ENCODE data around the gene NDUFV3.

NDUFV3 gene

GRCh38 chr21:42878678-42878992, 14.5 kb upstream of the NDUFV3 start:
- Mint-ChIP-seq H3K4me1 (peaks cover 26% of the 10 kb centered on the region), H3K27ac (peak overlapping the region; percentile 88 to 93 (median 90)), H3K27me3 (ENCODE audit: low read depth) (no peaks in the 10 kb centered on the region), H3K4me3 (peak overlapping the region; percentile 93 to 99 (median 99)), H3K9me3 (no peaks in the 10 kb centered on the region), H3K36me3 (ENCODE audit: low read depth) (peaks cover 14% of the 10 kb centered on the region)
- no peak for TF ChIP-seq CTCF (IDR thresholded peaks at IDR 0.05; ENCODE audit: unreplicated experiment in 3 of 3)

- H3K4me3 Mint-ChIP-seq, result peak within 1 kb of the TSS; percentile 93 to 99 (median 99)
- no peak for TF ChIP-seq CTCF (IDR thresholded peaks at IDR 0.05; ENCODE audit: unreplicated experiment in 3 of 3)
- peaks cover 14% of the 10 kb centered on the region for H3K36me3 Mint-ChIP-seq (ENCODE audit: low read depth)
- H3K9me3 Mint-ChIP-seq, result no peaks in the 10 kb centered on the region
- H3K4me1 Mint-ChIP-seq, result peaks cover 26% of the 10 kb centered on the region
- H3K27me3 Mint-ChIP-seq (ENCODE audit: low read depth), result no peaks in the 10 kb centered on the region
- peak within 1 kb of the TSS; percentile 88 to 97 (median 93) for H3K27ac Mint-ChIP-seq
Observed at GRCh38 chr21:42878993-42879787, 13.9 kb upstream of the NDUFV3 start, which contains the start of gene WDR4. Gene WDR4, minus strand, starts transcription at chr21:42879539. Its CDS starts 44 bp downstream, at chr21:42879495.

GRCh38 chr21:42880352-42880751, 12.8 kb upstream of the NDUFV3 start:
- Mint-ChIP-seq H3K27me3 (ENCODE audit: low read depth) (no peaks in the 10 kb centered on the region), H3K27ac (peak overlapping the region; percentile 88 to 97 (median 93)), H3K4me1 (peaks cover 26% of the 10 kb centered on the region), H3K4me3 (peak overlapping the region; percentile 93 to 99 (median 99)), H3K9me3 (peaks cover 3% of the 10 kb centered on the region), H3K36me3 (ENCODE audit: low read depth) (peaks cover 8% of the 10 kb centered on the region)
- no peak for TF ChIP-seq CTCF (IDR thresholded peaks at IDR 0.05; ENCODE audit: unreplicated experiment in 3 of 3)

GRCh38 chr21:42883921-42884320, 9.2 kb upstream of the NDUFV3 start:
- peaks cover 21% of the 10 kb centered on the region for H3K4me1 Mint-ChIP-seq
- peak overlapping the region in 1 of 3 experiments; percentile 34 for H3K4me3 Mint-ChIP-seq
- H3K27me3 Mint-ChIP-seq (ENCODE audit: low read depth), result no peaks in the 10 kb centered on the region
- no peak overlapping the region for H3K27ac Mint-ChIP-seq
- no peaks in the 10 kb centered on the region for H3K36me3 Mint-ChIP-seq (ENCODE audit: low read depth)
- H3K9me3 Mint-ChIP-seq, result peaks cover 3% of the 10 kb centered on the region
- TF ChIP-seq CTCF (IDR thresholded peaks at IDR 0.05; ENCODE audit: unreplicated experiment in 3 of 3), result no peak

- Mint-ChIP-seq H3K4me1 (peaks cover 2% of the 10 kb centered on the region), H3K27ac (no peak overlapping the region), H3K36me3 (ENCODE audit: low read depth) (no peaks in the 10 kb centered on the region), H3K27me3 (ENCODE audit: low read depth) (no peaks in the 10 kb centered on the region), H3K9me3 (peaks cover 3% of the 10 kb centered on the region), H3K4me3 (no peak overlapping the region)
- TF ChIP-seq CTCF (IDR thresholded peaks at IDR 0.05; ENCODE audit: unreplicated experiment in 3 of 3), result no peak
Observed at GRCh38 chr21:42887326-42887725, 5.8 kb upstream of the NDUFV3 start.

- no peak for TF ChIP-seq CTCF (IDR thresholded peaks at IDR 0.05; ENCODE audit: unreplicated experiment in 3 of 3)
- Mint-ChIP-seq H3K9me3 (no peaks in the 10 kb centered on the region), H3K4me1 (peaks cover 6% of the 10 kb centered on the region), H3K36me3 (ENCODE audit: low read depth) (no peaks in the 10 kb centered on the region), H3K4me3 (peak overlapping the region; percentile 85 to 90 (median 88)), H3K27ac (peak overlapping the region; percentile 86 to 95 (median 92)), H3K27me3 (ENCODE audit: low read depth) (no peaks in the 10 kb centered on the region)
Observed at GRCh38 chr21:42892582-42892930, 553 bp upstream of the NDUFV3 start.

Data from nephron (organoid).